AG04450 (cell line): ENCODE results near the gene KIF25. TPM values are rescaled to one million over a fixed set of nuclear protein-coding genes. Genes with fewer than 3 reads are reported as not detected.

Experiments used
- CTCF ChIA-PET: fragments of 300-600, 350-600 bp; formaldehyde crosslinking; extraction: SDS; loops from one replicate; lab custom pipeline; 2022; ENCODE audit warnings: antibody characterized with exemption, inconsistent platforms; lab: Charles Lee
- POLR2A ChIA-PET: fragments of 350-600 bp; formaldehyde crosslinking; extraction: SDS; loops from one replicate; lab custom pipeline; 2021; ENCODE audit warnings: antibody characterized with exemption, inconsistent platforms; lab: Yijun Ruan, JAX
- DNase-seq: peaks from one replicate; pipeline ENCODE4 v3.0.0-alpha.2; 2011; ENCODE audit warnings: low read depth, low spot score
- H3K27ac ChIP-seq: one replicate; pipeline ENCODE4 v1.5.1; 2012; ENCODE audit warnings: low read depth, low read length, control low read depth
- H3K27me3 ChIP-seq: one replicate; pipeline ENCODE4 v1.6.0; 2012; ENCODE audit warnings: low read length; ENCODE audit not compliant: control insufficient read depth, insufficient read depth
- H3K4me3 ChIP-seq: 2 replicates; pipeline ENCODE4 v1.5.1; 2011; ENCODE audit warnings: mild to moderate bottlenecking, low read depth, low read length, control low read depth
- H3K9me3 ChIP-seq: 2 replicates; pipeline ENCODE4 v1.5.1; 2012; ENCODE audit warnings: low read length; ENCODE audit not compliant: control insufficient read depth, insufficient read depth
- CTCF ChIP-seq: IDR thresholded peaks from 2 replicates; pipeline ENCODE4 v1.5.1; 2011; ENCODE audit warnings: low read depth, low read length, control low read depth, inconsistent platforms
- polyA plus RNA-seq: library from polyadenylated mRNA; depleted of rRNA; stranded (reverse); fragments of >200 nt; gene quantifications from 2 replicates; pipeline ENCODE4 v1.2.3, GENCODE V29; 2011

The KIF25 gene
- polyA plus RNA-seq, 1 experiment: not detected

GRCh38 chr6:168035661-168036545 lies 38.4 kb downstream of the KIF25 start:
- CTCF ChIA-PET: no interaction called here
- POLR2A ChIA-PET: interaction anchor here (1.7 kb wide), 1 partner anchor 28 kb away, joined by 8 read pairs; no protein-coding TSS in a partner anchor
- TF ChIP-seq CTCF: no peak
- DNase-seq: no peak
- Histone ChIP-seq H3K27me3 (no peaks in the 10 kb centered on the region), H3K9me3 (peaks cover 24% of the 10 kb centered on the region), H3K27ac (peak overlapping the region; percentile 47), H3K4me3 (peak overlapping the region; percentile 63)

- Histone ChIP-seq H3K9me3 (peaks cover 35% of the 10 kb centered on the region), H3K27me3 (no peaks in the 10 kb centered on the region), H3K27ac (no peak overlapping the region), H3K4me3 (no peak overlapping the region)
- no peak for DNase-seq
- CTCF ChIA-PET: no interaction called here
- TF ChIP-seq CTCF: no peak
- POLR2A ChIA-PET: no interaction called here
Measured at GRCh38 chr6:168037242-168037641, 39.8 kb downstream of the KIF25 start.

GRCh38 chr6:168037856-168038255 lies 40.4 kb downstream of the KIF25 start:
- DNase-seq: no peak
- H3K4me3 ChIP-seq: no peak overlapping the region
- ChIA-PET POLR2A (no interaction called here), CTCF (no interaction called here)
- no peak overlapping the region for H3K27ac ChIP-seq
- peaks cover 41% of the 10 kb centered on the region for H3K9me3 ChIP-seq
- TF ChIP-seq CTCF: no peak
- H3K27me3 ChIP-seq: no peaks in the 10 kb centered on the region

GRCh38 chr6:168038576-168039140 lies 41.2 kb downstream of the KIF25 start:
- POLR2A ChIA-PET: no interaction called here
- DNase-seq: no peak
- Histone ChIP-seq H3K27ac (no peak overlapping the region), H3K27me3 (no peaks in the 10 kb centered on the region), H3K4me3 (no peak overlapping the region), H3K9me3 (peaks cover 49% of the 10 kb centered on the region)
- no peak for TF ChIP-seq CTCF
- CTCF ChIA-PET: no interaction called here

- H3K27ac ChIP-seq: no peak overlapping the region
- ChIA-PET CTCF (no interaction called here), POLR2A (no interaction called here)
- DNase-seq: no peak
- TF ChIP-seq CTCF: no peak
- no peak overlapping the region for H3K4me3 ChIP-seq
- H3K27me3 ChIP-seq: no peaks in the 10 kb centered on the region
- H3K9me3 ChIP-seq: peaks cover 56% of the 10 kb centered on the region
Measured at GRCh38 chr6:168039301-168039700, 41.8 kb downstream of the KIF25 start.
